Myocyte (in vitro differentiated cells): ENCODE data around the gene HBZ. TPM values are rescaled to one million over a fixed set of nuclear protein-coding genes. Genes with fewer than 3 reads are reported as not detected.
"Not testable (repeated sequence)": the region's sequence is repeated elsewhere in the genome, so short reads cannot be mapped to it uniquely, and the experiment has no call there.

ENCODE experiments used
- DNase-seq: peaks from one replicate; pipeline ENCODE4 v3.0.0-alpha.2; 2012; ENCODE audit warnings: low read depth
- polyA plus RNA-seq: library from polyadenylated mRNA; unstranded; fragments of >200 nt; gene quantifications from one replicate; pipeline ENCODE4 v1.2.1, GENCODE V29; 2012; ENCODE audit warnings: missing spikeins
- total RNA-seq: library from RNA; depleted of rRNA; stranded (reverse); fragments of >200 nt; gene quantifications from 2 replicates; pipeline ENCODE4 v1.2.3, GENCODE V29; 2014

The HBZ gene
- not detected in 2 replicates for total RNA-seq
- polyA plus RNA-seq: not detected

GRCh38 chr16:152141-153128, at the start of gene HBZ:
Gene HBZ (plus strand): TSS chr16:152644. CDS start chr16:152910, 266 bp downstream.
- no peak for DNase-seq

DNA sequence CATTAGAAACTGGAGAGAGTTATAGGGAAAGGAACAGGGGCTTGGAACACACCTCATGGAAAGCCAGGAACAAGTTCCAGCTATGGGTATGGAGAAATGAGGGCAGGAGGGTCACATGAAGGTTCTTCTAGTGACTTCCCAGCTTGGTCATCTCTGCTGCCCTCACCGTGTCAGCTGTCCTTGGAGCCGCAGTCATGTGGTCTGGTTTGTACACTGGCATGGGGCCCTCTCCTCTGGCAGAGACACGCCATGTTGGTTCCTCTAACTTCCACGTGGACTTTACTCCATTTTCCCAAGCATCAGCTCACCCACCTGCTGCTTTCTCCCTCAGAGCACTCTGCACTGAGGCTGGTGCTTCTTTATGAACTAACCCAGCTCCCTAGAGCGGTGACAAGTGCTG, 48.1 kb upstream of the HBZ start:
- DNase-seq: no peak

GRCh38 chr16:104928-105327, 47.5 kb upstream of the HBZ start:
- DNase-seq: no peak

- no peak for DNase-seq
These were observed 46.9 kb upstream of the HBZ start for GRCh38 chr16:105521-105920.

DNA sequence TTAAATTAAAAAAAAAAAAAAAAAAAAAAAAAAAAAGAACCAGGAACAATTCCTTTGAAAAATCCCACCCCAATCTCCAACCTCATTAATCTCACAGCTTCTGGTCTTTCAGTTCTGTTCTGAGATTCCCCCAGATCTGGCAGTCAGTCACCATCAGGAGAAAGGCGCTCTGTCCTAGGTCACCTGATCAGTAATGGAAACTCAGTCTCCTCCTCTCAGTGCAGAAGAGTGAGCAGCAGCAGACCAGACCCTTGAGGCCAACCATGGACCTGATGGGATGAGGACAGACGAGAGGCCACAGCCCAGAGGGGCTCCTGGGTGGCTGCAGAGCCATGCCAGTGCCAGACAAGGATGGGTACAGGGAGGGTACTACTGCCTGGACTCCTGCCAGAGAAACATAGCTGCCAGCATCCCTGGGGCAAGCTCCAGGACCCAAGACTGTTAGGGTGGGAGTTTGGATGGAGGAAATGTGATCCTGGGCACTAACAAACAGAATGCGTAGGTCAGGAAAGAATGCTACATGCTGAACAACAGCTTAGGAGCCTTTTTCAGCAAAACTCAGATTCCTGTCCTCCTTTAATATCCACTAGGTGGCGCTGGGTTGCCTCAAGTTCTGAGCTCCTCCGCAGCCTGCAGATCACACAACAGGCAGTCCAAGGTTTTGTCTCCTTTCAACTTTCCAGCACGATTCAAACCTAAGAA, 45.7 kb upstream of the HBZ start:
- peak; percentile 77 for DNase-seq

DNA sequence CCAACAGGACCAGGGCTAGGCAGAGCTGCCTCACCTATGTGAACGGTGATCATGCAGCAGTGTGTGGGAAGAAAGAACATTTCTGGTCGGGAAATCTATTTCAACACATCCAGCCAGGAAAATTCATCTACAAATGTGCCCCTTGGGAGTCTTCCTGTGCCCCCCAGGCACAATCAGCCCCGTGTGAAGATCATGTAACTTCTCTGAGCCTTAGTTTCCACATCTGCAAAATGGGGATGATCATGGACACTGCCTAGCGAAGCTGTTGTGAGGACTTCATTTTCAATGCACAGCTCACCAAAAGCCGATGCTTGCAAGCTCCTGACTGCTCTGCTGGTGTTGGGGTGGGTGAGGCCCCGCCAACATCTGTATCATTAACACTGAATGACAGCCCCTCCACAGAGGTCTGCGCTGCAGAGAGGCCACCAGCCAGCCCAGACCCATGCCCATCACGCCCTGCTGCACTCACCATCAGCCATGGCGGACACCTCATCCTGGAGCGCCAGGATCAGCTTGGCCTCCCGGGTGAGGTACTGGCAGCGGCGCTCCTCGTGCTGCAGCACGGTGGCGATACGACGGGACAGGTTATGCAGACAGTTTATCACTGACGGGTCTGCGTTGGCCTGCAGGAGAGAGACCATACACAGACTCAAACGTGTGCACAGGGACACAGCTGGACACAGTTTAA, 40.1 kb upstream of the HBZ start:
- no peak for DNase-seq

DNA sequence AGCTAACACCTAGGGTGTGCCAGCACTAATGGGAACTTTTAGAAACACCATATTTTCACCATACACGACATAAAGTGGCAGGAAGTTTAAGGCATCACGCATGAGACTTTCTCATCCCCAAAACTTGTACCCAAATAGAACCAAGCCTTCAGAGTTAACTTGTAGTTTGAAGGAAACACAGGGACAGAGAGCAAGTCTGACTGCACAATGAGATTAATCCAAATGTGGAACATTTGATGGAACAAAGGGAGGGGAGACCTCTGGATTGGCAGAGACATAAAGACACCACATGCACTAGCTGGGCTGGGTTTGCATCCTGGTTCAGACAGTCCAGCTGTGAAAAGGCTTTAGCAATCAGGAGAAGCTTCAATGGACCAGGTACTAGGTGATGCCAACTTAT, 38.1 kb upstream of the HBZ start:
- DNase-seq: no peak

DNA sequence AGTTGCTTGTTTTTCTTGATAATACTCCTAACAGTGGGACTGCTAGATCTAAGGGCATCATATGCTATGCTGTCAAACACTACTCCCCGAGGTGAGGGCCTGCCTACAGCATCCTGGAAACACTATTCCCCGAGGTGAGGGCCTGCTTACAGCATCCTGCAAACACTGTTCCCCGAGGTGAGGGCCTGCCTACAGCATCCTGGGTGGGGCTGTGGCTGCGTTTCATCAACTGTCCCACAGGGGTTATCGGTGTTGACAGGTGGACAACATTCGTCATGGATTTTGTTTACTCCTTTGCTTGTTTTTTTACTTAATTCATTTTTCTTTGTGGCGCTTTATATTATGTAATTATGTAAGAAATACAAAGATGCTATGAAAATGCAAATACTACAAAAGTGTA, 36.4 kb upstream of the HBZ start:
- DNase-seq: no peak

GRCh38 chr16:117379-118365, 34.8 kb upstream of the HBZ start:
- peak; percentile 53 for DNase-seq

DNA sequence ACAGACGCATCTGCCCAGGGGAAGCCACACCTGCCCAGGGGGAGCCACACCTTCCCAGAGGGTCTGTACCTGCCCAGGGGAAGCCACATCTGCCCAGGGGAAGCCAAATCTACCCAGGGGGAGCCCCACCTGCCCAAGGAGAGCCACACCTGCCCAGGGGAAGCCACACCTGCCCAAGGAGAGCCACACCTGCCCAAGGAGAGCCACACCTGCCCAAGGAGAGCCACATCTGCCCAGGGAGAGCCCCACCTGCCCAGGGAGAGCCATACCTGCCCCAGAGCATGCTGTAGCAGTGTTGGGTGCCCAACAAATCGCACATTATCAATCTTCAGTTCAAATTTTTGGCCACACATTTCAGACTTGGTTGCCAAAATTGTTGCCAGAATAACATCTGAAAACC, 33.6 kb upstream of the HBZ start:
- DNase-seq: no peak

DNA sequence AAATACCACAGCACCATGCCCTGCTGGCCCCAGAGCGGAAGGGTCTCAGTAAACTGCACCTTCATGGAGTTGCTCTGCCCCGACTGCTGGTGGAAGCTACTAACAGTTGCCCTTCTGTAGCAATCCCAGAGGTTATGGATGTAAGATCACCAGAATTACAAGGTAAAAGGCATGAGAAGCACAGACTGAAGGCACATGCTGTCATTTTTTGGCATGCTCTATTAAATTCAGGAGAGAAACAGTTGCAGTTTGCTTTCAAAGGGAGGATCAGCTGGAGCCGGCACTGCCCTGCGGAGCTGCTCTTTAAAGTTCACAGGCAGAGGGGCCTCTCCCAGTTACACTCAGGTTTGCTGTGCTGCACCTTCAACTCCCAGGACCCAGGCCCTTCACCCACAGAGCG, 33.1 kb upstream of the HBZ start:
- DNase-seq: no peak

- DNase-seq: no peak
These were observed 32.5 kb upstream of the HBZ start for GRCh38 chr16:119835-120491.

- DNase-seq: no peak
These were observed 31.7 kb upstream of the HBZ start for GRCh38 chr16:120756-121155.

- DNase-seq: no peak
These were observed 30.1 kb upstream of the HBZ start for GRCh38 chr16:122361-122760.

GRCh38 chr16:123558-124350, 28.7 kb upstream of the HBZ start:
- DNase-seq: not testable (repeated sequence)

GRCh38 chr16:125011-125410, 27.4 kb upstream of the HBZ start:
- no peak for DNase-seq

DNA sequence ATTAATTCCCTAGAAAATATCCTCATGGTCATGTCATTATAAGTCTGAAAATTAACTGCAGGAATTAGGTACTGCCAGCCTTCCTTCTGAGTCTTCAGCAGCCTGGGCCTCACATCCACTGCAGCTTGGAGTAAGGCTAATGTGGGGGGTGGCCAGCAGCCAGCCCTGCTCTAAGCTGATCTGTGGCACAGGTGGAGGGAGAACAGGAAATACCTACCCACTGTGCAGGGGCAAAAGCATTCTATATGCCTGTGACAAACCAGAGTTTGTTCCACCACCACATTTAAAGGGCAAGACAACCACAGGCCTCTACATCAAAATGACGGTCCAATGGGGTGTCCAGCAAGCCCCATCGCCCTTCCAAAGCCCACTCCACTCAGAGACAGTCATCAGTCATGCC, 23.4 kb upstream of the HBZ start:
- DNase-seq: no peak

GRCh38 chr16:130533-131173, 21.8 kb upstream of the HBZ start:
- no peak for DNase-seq

GRCh38 chr16:132120-132519, 20.3 kb upstream of the HBZ start:
- no peak for DNase-seq
